HS-27A (cell line): ENCODE measurements around the gene USP5.

Source experiments
- DNase-seq: peaks from one replicate; pipeline ENCODE4 v3.0.0-alpha.2; 2012; ENCODE audit warnings: low read depth, missing footprints

The USP5 gene

DNA sequence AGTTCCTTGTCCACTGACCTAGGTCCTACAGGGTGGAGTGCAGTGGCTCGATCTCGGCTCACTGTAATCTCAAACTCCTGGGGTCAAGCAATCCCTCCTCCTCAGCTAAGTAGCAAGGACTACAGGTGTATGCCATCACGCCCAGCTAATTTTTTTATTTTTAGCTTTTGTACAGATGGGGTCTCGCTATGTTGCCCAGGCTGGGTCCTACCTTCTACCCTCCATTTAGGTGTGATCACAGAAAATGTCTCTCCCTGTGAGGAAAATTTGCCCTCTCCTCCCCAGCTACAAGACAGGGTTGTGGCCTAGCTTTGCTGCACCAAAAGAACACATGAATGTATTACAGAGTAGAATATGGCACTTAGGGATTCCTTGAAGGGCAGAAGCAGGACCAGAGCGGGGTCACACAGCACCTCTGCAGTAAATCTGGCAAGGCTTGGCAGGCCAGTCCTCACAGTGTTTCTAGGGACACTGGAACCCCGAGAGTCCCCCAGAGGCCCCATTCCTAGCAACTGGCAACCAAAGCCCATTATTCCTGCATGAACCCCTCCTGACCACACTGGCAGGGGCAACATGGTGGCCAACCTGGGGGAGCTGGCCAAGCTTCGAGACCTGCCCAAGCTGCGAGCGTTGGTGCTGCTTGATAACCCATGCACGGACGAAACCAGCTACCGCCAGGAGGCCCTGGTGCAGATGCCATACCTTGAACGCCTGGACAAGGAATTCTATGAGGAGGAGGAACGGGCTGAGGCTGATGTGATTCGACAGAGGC, 60.4 kb downstream of the USP5 start:
- no peak for DNase-seq

DNA sequence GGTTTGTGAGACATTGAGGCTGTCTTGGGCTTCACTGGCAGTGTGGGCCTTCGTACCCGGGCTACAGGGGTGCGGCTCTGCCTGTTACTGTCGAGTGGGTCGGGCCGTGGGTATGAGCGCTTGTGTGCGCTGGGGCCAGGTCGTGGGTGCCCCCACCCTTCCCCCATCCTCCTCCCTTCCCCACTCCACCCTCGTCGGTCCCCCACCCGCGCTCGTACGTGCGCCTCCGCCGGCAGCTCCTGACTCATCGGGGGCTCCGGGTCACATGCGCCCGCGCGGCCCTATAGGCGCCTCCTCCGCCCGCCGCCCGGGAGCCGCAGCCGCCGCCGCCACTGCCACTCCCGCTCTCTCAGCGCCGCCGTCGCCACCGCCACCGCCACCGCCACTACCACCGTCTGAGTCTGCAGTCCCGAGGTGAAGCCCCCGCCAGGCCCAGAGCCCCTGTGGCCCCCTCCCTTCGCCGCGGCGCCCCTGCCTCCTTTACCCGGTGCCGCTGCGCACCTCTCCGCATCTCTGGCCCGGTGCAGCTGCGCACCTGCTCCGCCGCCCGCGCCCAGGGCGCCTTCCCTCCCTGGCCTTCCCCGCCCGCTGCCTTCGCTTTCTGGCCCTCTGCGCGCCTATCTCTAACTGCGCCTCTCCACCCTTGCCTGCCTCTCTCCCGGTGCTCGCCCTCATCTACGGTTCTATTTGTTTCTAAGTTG, 62.4 kb downstream of the USP5 start, which contains the start of gene ENO2:
Gene ENO2, plus strand, starts transcription at position 335 of the 701 bp plus-strand sequence. CDS start 1,253 bp downstream, outside the sequence.
- DNase-seq, result no peak

DNA sequence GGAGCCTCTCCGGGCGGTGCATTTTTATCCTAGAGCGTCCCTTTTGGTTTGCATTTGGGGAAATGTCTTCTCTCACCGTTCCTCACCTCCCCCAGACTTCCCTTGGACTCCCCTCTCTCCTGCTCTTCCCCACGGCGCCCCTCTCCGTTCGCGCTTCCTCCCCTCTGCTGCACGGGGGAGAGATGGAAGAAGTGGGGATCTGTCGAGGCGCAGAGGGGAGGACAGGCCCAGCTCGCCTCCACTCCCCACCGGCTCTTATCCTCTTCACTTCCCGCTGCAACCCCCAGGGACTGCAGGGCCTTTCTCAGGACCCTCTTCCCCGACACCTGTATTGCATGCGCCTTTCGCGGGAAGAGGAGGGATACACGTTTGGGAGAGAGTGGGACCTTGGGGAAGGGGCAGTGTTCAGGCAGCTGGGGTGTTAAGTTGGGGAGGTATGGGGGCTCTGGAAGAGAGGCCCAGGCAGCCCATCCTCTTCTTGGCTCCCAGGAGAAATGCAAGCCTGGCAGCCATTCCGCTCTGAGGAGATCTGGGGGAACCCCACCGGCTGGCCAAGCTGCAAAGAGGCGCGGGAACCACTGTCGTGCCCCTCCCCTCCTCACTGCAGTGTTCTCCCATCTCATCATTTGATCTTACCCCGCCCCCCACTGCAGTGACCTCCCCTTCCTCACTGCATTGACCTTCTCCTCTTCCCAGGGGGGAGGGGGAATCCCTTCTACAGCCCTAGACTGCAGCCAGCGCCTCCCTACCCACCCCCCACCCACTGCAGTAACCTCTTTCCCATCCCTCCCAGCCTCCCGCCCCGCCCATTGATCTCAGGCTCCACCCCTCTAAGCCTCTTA, 63.2 kb downstream of the USP5 start:
- DNase-seq, result no peak

DNA sequence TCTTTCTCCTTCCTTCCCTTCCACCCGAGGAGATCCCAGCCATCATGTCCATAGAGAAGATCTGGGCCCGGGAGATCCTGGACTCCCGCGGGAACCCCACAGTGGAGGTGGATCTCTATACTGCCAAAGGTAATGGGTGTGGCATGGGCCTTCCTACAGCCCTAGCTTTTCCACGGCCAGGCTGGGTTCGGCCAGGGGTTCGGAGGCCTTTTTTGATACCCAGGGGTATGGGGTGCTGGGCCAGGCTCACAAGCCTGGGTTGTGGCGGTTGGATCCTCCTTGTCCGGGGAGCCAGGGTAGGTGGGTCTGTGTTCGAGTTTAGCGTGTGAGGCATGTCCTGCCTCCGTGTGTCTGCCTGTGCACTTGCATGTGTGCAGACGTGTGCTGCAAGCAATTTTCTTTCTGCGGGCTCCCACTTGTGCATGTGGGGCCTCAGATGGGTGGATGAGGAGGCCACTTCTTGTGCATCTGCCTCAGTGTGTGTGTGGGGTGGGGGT, 63.9 kb downstream of the USP5 start:
- DNase-seq, result no peak
